22Rv1 (cell line): Measurements from ENCODE around the gene PNPLA6.

Source experiments
- ZFX ChIP-seq: fragments of 450-650 bp; IDR thresholded peaks from 2 replicates; pipeline ENCODE4 v1.6.1; 2017; ENCODE audit warnings: antibody characterized with exemption, borderline replicate concordance
- TF ChIP-seq, protein P1 (sequence below): fragments of 450-650 bp; IDR thresholded peaks from 2 replicates; pipeline ENCODE4 v1.5.1; 2017; ENCODE audit warnings: mild to moderate bottlenecking

DNA sequence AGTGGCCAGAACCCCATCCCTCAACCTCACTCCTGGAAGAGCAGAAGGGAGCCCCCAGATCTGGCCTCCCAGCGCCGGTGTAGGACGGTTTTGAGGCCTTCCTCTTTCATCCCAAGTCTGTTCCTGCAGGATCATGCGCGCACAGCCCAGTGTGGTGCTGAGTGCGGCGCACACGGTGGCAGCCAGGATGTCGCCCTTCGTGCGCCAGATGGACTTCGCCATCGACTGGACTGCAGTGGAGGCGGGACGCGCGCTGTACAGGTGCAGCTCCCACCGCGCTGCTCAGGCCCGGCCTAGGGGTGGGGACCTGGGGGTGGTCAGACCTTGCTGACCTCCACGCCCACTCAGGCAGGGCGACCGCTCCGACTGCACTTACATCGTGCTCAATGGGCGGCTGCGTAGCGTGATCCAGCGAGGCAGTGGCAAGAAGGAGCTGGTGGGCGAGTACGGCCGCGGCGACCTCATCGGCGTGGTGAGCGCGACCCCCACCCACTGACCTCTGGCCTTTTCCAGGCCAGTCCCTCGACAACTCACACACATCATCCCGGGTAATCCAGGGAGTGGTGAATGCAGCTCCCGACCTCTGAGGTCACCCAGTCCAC lies 14.8 kb downstream of the PNPLA6 start:
- TF ChIP-seq, protein P1, sequence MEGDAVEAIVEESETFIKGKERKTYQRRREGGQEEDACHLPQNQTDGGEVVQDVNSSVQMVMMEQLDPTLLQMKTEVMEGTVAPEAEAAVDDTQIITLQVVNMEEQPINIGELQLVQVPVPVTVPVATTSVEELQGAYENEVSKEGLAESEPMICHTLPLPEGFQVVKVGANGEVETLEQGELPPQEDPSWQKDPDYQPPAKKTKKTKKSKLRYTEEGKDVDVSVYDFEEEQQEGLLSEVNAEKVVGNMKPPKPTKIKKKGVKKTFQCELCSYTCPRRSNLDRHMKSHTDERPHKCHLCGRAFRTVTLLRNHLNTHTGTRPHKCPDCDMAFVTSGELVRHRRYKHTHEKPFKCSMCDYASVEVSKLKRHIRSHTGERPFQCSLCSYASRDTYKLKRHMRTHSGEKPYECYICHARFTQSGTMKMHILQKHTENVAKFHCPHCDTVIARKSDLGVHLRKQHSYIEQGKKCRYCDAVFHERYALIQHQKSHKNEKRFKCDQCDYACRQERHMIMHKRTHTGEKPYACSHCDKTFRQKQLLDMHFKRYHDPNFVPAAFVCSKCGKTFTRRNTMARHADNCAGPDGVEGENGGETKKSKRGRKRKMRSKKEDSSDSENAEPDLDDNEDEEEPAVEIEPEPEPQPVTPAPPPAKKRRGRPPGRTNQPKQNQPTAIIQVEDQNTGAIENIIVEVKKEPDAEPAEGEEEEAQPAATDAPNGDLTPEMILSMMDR, result no peak
- TF ChIP-seq ZFX, result no peak
